HEK293T (cell line): ENCODE data around the gene CFAP410.

Experiments used
- CTCF ChIA-PET: fragments of 350-600 bp; formaldehyde crosslinking; extraction: SDS; loops from one replicate; lab custom pipeline; 2021; ENCODE audit warnings: antibody characterized with exemption, inconsistent platforms; lab: Yijun Ruan, JAX
- POLR2A ChIA-PET: fragments of 350-600 bp; formaldehyde crosslinking; extraction: SDS; loops from one replicate; lab custom pipeline; 2020; ENCODE audit warnings: antibody characterized with exemption, inconsistent platforms; lab: Yijun Ruan, JAX
- DNase-seq: peaks from one replicate; pipeline ENCODE4 v3.0.0; 2012; ENCODE audit warnings: mixed read lengths; ENCODE audit errors: extremely low spot score
- ARNT ChIP-seq: fragments of 450-650 bp; IDR thresholded peaks from 2 replicates; pipeline ENCODE4 v1.6.1; 2017; ENCODE audit warnings: mild to moderate bottlenecking
- BHLHE40 ChIP-seq: fragments of 450-650 bp; IDR thresholded peaks from 2 replicates; pipeline ENCODE4 v1.6.1; 2016; ENCODE audit warnings: mild to moderate bottlenecking, moderate library complexity, borderline replicate concordance
- CTBP1 ChIP-seq: fragments of 450-650 bp; IDR thresholded peaks from 2 replicates; pipeline ENCODE4 v1.6.1; 2016; ENCODE audit warnings: borderline replicate concordance
- ELF4 ChIP-seq: fragments of 450-650 bp; IDR thresholded peaks from 2 replicates; pipeline ENCODE4 v1.6.1; 2017; ENCODE audit warnings: antibody characterized with exemption
- FOXA1 ChIP-seq: fragments of 450-650 bp; IDR thresholded peaks from 2 replicates; pipeline ENCODE4 v1.6.1; 2016; ENCODE audit warnings: mild to moderate bottlenecking
- FOXK2 ChIP-seq: fragments of 450-650 bp; IDR thresholded peaks from 2 replicates; pipeline ENCODE4 v1.6.1; 2016; ENCODE audit warnings: mild to moderate bottlenecking
- FOXM1 ChIP-seq: fragments of 450-650 bp; IDR thresholded peaks from 2 replicates; pipeline ENCODE4 v1.6.1; 2017; ENCODE audit warnings: mild to moderate bottlenecking, borderline replicate concordance
- HDGF ChIP-seq: fragments of 450-650 bp; IDR thresholded peaks from 2 replicates; pipeline ENCODE4 v1.6.1; 2017; ENCODE audit warnings: antibody characterized with exemption, borderline replicate concordance
- L3MBTL2 ChIP-seq: fragments of 450-650 bp; conservative IDR thresholded peaks from 2 replicates; pipeline ENCODE4 v1.6.1; 2016; ENCODE audit warnings: mild to moderate bottlenecking
- LEF1 ChIP-seq: fragments of 450-650 bp; IDR thresholded peaks from 2 replicates; pipeline ENCODE4 v1.6.1; 2017; ENCODE audit warnings: mild to moderate bottlenecking, borderline replicate concordance
- NFRKB ChIP-seq: fragments of 450-650 bp; IDR thresholded peaks from 2 replicates; pipeline ENCODE4 v1.6.1; 2016; ENCODE audit warnings: mild to moderate bottlenecking, moderate library complexity
- PKNOX1 ChIP-seq: fragments of 450-650 bp; IDR thresholded peaks from 2 replicates; pipeline ENCODE4 v1.6.1; 2016
- SP1 ChIP-seq: fragments of 450-650 bp; IDR thresholded peaks from 2 replicates; pipeline ENCODE4 v1.6.1; 2017
- SUZ12 ChIP-seq: fragments of 450-650 bp; IDR thresholded peaks from 2 replicates; pipeline ENCODE4 v1.6.1; 2016; ENCODE audit warnings: mild to moderate bottlenecking
- TARDBP ChIP-seq: fragments of 450-650 bp; IDR thresholded peaks from 2 replicates; pipeline ENCODE4 v1.6.1; 2016
- ZNF384 ChIP-seq: fragments of 450-650 bp; IDR thresholded peaks from 2 replicates; pipeline ENCODE4 v1.6.1; 2016

CFAP410 gene

GRCh38 chr21:44338971-44339910 lies at the start of gene CFAP410:
Gene CFAP410 (minus strand): TSS chr21:44339390. CDS start chr21:44339194, 196 bp downstream.
- TF ChIP-seq ELF4 (peak; percentile 94), ZNF384 (no peak), SP1 (peak; percentile 93), PKNOX1 (peak; percentile 51)
- POLR2A ChIA-PET, result interaction anchor here (0.6 to 1.3 kb wide), 8 partner anchors 15 to 462 kb away, joined by 3 to 6 read pairs (median 3); partner anchors contain the start of genes LRRC3, PFKL, TRPM2 and UBE2G2
- peak; percentile 100 for DNase-seq
- CTCF ChIA-PET, result interaction anchor here (1.2 kb wide), 1 partner anchor 117 kb away, joined by 3 read pairs; no protein-coding TSS in a partner anchor

- ChIA-PET CTCF (no interaction called here), POLR2A (no interaction called here)
- TF ChIP-seq ARNT (no peak), FOXA1 (no peak), LEF1 (no peak), CTBP1 (no peak), TARDBP (no peak), BHLHE40 (no peak), ZNF384 (no peak), SP1 (no peak), FOXM1 (no peak)
- no peak for DNase-seq
Measured at GRCh38 chr21:44384968-44385367, 45.8 kb upstream of the CFAP410 start.

- CTCF ChIA-PET, result no interaction called here
Measured at GRCh38 chr21:44383216-44383615, 44.0 kb upstream of the CFAP410 start.

GRCh38 chr21:44382536-44382935 lies 43.3 kb upstream of the CFAP410 start:
- no peak for DNase-seq
- TF ChIP-seq FOXA1 (no peak), BHLHE40 (no peak), FOXK2 (no peak), L3MBTL2 (no peak), ARNT (no peak), ZNF384 (no peak), SUZ12 (no peak), PKNOX1 (no peak), NFRKB (no peak), HDGF (no peak), LEF1 (no peak), TARDBP (no peak), ELF4 (no peak), SP1 (no peak), FOXM1 (no peak), CTBP1 (no peak)
- POLR2A ChIA-PET, result interaction anchor here (1.3 kb wide), 1 partner anchor 73 kb away, joined by 3 read pairs; the partner anchor contains the start of gene LRRC3
- CTCF ChIA-PET, result no interaction called here

More at GRCh38 chr21:44383216-44383615, 44.0 kb upstream of the CFAP410 start:
- TF ChIP-seq PKNOX1 (no peak), CTBP1 (no peak), LEF1 (no peak), NFRKB (no peak), TARDBP (no peak), FOXK2 (no peak), L3MBTL2 (no peak), BHLHE40 (no peak), FOXA1 (no peak), SUZ12 (no peak), ARNT (no peak), ELF4 (no peak), HDGF (no peak), FOXM1 (no peak), SP1 (no peak)
- POLR2A ChIA-PET, result interaction anchor here (1.3 kb wide), 1 partner anchor 72 kb away, joined by 3 read pairs; the partner anchor contains the start of gene LRRC3
- no peak for DNase-seq

GRCh38 chr21:44381874-44382273 lies 42.7 kb upstream of the CFAP410 start:
- TF ChIP-seq NFRKB, result no peak
- no peak for TF ChIP-seq PKNOX1
- TF ChIP-seq FOXK2, result no peak
- no peak for TF ChIP-seq SP1
- TF ChIP-seq CTBP1, result no peak
- TF ChIP-seq ELF4, result no peak
- TF ChIP-seq SUZ12, result no peak
- no peak for TF ChIP-seq ARNT
- no peak for TF ChIP-seq BHLHE40
- no peak for TF ChIP-seq LEF1
- TF ChIP-seq HDGF, result no peak
- no peak for DNase-seq
- ChIA-PET POLR2A (no interaction called here), CTCF (no interaction called here)
